ENCODE measurements around the gene AARS1.
"Not testable (repeated sequence)": the region's sequence is repeated elsewhere in the genome, so short reads cannot be mapped to it uniquely, and the experiment has no call there.

AARS1 gene

GRCh38 chr16:70226024-70226423 lies 63.3 kb downstream of the AARS1 start:
- in situ Hi-C loops (cut with HindIII; ENCODE audit: low sequenced_read_pairs) = not testable (repeated sequence)

GRCh38 chr16:70225430-70225829 lies 63.9 kb downstream of the AARS1 start:
- in situ Hi-C loops (cut with HindIII; ENCODE audit: low sequenced_read_pairs) = not testable (repeated sequence)

GRCh38 chr16:70224645-70225044 lies 64.7 kb downstream of the AARS1 start:
- in situ Hi-C loops (cut with HindIII; ENCODE audit: low sequenced_read_pairs) = not testable (repeated sequence)

- in situ Hi-C loops (cut with HindIII; ENCODE audit: low sequenced_read_pairs) = not testable (repeated sequence)
These were observed 65.3 kb downstream of the AARS1 start for GRCh38 chr16:70223971-70224513.

GRCh38 chr16:70223216-70223615 lies 66.1 kb downstream of the AARS1 start:
- in situ Hi-C loops (cut with HindIII; ENCODE audit: low sequenced_read_pairs) = not testable (repeated sequence)

- in situ Hi-C loops (cut with HindIII; ENCODE audit: low sequenced_read_pairs) = not testable (repeated sequence)
These were observed 66.7 kb downstream of the AARS1 start for GRCh38 chr16:70222574-70222973.

- in situ Hi-C loops (cut with HindIII; ENCODE audit: low sequenced_read_pairs) = not testable (repeated sequence)
These were observed 70.7 kb downstream of the AARS1 start for GRCh38 chr16:70218586-70218985.

GRCh38 chr16:70206382-70206781 lies 82.9 kb downstream of the AARS1 start:
- in situ Hi-C loops (cut with HindIII; ENCODE audit: low sequenced_read_pairs) = not testable (repeated sequence)

GRCh38 chr16:70204668-70205405 lies 84.5 kb downstream of the AARS1 start:
- in situ Hi-C loops (cut with HindIII; ENCODE audit: low sequenced_read_pairs) = not testable (repeated sequence)

- in situ Hi-C loops (cut with HindIII; ENCODE audit: low sequenced_read_pairs) = not testable (repeated sequence)
These were observed 85.3 kb downstream of the AARS1 start for GRCh38 chr16:70204010-70204409.

- in situ Hi-C loops (cut with HindIII; ENCODE audit: low sequenced_read_pairs) = not testable (repeated sequence)
These were observed 85.8 kb downstream of the AARS1 start for GRCh38 chr16:70203508-70203907.
